ENCODE data around the gene ITGB8.

The ITGB8 gene

GRCh38 chr7:20330928-20331909, 519 bp downstream of the ITGB8 start:
- no peak for DNase-seq (ENCODE audit: low read depth, low spot score)
- H3K4me3 ChIP-seq (ENCODE audit: low read length), result no peak overlapping the region

- no peak for DNase-seq (ENCODE audit: low read depth, low spot score)
- no peak overlapping the region for H3K4me3 ChIP-seq (ENCODE audit: low read length)
These were observed 1.5 kb downstream of the ITGB8 start for GRCh38 chr7:20331910-20332813.

DNA sequence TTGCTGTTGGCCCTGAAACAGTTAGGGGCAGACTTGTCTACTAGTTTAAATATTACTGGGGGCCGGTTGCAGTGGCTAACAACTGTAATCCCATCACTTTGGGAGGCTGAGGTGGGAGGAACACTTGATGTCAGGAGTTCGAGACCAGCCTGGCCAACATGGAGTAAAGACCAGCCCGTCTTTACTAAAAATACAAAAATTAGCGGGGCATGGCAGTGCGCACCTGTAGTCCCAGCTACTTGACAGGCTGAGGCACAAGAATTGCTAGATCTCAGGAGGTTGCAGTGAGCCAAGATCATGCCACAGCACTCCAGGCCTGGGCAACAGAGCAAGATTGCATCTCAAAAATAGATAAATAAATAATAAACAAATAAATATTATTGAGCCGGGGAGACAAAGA, 7.6 kb downstream of the ITGB8 start:
- no peak overlapping the region for H3K4me3 ChIP-seq (ENCODE audit: low read length)
- DNase-seq (ENCODE audit: low read depth, low spot score), result no peak

GRCh38 chr7:20340839-20341238, 10.1 kb downstream of the ITGB8 start:
- H3K4me3 ChIP-seq (ENCODE audit: low read length), result no peak overlapping the region
- DNase-seq (ENCODE audit: low read depth, low spot score), result no peak

DNA sequence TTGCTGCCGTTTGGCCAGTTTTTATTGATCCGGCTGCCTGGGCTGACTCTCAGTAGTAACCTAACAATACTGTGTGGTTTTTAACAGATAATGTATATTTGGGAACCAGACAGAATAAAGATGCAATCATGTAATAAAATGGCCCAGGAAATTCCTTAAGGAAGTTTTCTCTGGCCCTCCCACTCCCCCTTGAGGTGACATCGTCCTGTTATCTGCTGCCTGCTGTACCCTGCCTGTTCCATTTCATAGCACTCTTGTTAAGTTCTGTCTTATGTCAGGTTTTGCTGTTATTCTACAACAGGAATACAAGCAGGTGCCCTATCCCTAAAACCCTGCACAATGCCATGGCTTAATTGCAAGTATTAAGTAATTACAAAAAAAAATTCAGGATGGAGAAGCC, 12.5 kb downstream of the ITGB8 start:
- DNase-seq (ENCODE audit: low read depth, low spot score), result no peak
- no peak overlapping the region for H3K4me3 ChIP-seq (ENCODE audit: low read length)

DNA sequence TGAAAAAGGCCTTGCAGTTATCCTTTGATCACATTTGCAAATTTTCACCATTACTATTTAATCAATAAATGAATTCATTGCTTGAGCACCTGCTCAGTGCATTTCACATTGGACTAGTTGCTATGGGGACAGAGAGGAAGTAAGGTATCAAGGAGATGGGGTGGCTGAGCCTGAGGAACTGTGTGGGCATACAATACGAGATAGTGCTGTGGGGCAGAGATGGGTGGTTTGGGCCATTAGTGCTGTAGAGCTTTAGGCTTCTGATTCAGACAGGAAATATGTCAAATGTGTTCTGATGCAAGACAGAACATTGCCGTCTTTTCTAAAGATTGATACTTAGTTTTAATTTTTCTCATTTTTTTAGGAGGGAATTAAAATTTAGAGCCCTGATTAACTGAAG, 13.2 kb downstream of the ITGB8 start:
- no peak overlapping the region for H3K4me3 ChIP-seq (ENCODE audit: low read length)
- DNase-seq (ENCODE audit: low read depth, low spot score), result no peak

GRCh38 chr7:20344396-20344795, 13.7 kb downstream of the ITGB8 start:
- no peak for DNase-seq (ENCODE audit: low read depth, low spot score)

GRCh38 chr7:20346577-20346976, 15.9 kb downstream of the ITGB8 start:
- no peak overlapping the region for H3K4me3 ChIP-seq (ENCODE audit: low read length)
- no peak for DNase-seq (ENCODE audit: low read depth, low spot score)

More at GRCh38 chr7:20344396-20344795, 13.7 kb downstream of the ITGB8 start:
- no peak overlapping the region for H3K4me3 ChIP-seq (ENCODE audit: low read length)

DNA sequence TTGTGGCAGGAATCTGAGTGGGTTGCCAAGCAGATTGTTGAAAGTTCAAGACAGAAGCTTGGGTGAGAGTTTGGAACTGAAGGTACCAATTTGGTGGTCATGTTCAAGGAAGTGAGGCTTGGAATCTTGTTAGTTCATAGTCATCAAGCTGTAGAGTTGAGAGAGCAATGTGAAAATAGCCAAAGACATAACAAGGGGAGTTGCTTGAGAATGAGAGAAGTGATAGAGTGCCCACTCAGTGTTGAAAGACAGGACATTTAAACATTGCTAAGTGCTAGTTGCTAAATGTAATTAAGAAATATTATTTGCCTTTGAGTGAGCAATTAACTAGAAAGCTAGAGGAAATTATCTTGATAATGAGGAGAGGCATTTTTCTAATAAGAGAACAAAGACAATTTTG, 17.0 kb downstream of the ITGB8 start:
- no peak for DNase-seq (ENCODE audit: low read depth, low spot score)
- no peak overlapping the region for H3K4me3 ChIP-seq (ENCODE audit: low read length)

GRCh38 chr7:20348125-20348807, 17.6 kb downstream of the ITGB8 start:
- DNase-seq (ENCODE audit: low read depth, low spot score), result no peak
- no peak overlapping the region for H3K4me3 ChIP-seq (ENCODE audit: low read length)

GRCh38 chr7:20350518-20350951, 19.8 kb downstream of the ITGB8 start:
- no peak overlapping the region for H3K4me3 ChIP-seq (ENCODE audit: low read length)
- no peak for DNase-seq (ENCODE audit: low read depth, low spot score)

DNA sequence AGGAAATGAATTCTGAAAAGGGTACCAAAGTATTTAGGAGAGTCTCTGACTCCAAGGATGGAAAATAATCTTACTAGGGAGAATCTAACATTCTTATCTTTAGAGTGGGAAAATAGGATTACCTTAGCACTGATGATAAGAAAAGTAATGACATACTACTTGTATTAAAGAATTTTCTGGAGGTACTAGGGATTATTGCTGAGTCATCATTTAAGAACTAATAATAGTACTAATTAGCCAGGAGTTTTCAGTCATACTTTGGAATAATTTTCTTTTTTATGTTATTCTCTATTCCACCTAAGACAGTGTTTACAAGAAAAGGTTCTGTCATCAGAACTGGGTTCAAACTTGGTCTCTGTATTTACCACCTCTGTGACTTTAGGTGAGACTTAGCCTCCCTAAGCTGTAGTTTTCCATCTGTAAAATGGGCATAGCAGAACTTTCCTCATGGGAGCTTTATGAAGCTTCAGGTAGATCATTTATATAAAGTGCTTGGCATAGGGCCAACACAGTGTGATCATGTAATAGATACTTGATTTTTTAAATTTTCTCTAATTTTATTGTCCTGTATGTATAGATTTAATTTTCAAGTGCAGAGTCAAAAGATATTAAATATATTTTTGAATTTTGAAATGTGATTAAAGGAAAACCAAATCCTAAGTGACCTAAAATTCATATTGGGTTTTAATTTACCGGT, 20.4 kb downstream of the ITGB8 start:
- H3K4me3 ChIP-seq (ENCODE audit: low read length), result no peak overlapping the region
- DNase-seq (ENCODE audit: low read depth, low spot score), result no peak

GRCh38 chr7:20351901-20352300, 21.2 kb downstream of the ITGB8 start:
- DNase-seq (ENCODE audit: low read depth, low spot score), result no peak
- H3K4me3 ChIP-seq (ENCODE audit: low read length), result no peak overlapping the region

DNA sequence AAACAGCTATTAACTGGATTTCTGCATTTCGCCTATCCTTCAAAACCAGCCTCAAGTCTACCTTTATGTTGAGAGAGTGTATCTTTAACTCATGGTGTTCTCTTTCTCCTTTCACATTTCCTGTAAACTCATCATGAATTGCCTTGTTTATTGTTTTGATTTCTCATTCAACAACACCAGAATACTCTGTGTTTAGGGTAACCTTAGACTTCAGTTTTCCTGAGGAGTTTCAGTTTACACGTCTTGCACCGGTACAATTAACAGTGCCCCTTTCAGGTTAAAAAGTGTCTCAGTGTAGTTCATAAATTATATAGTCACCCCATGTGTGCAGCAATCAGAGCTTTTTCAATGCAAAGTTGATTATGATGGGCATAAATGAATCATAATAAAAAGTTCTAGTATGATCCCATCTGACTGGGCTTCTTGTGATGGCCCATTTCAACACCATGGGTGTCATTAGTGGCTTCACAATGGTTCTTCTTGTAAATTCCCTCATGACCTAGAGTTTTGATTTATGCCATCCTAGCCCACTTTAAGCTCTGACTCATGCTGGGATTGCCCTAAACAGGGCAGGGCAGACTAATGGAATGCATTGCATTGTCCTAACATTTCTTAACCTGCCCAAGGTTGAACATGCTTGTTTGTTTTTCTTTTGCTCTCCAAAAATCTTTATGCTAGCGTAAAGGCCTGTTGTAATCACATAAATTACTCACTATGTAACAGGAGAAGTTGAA, 22.0 kb downstream of the ITGB8 start:
- H3K4me3 ChIP-seq (ENCODE audit: low read length), result no peak overlapping the region
- DNase-seq (ENCODE audit: low read depth, low spot score), result no peak

- no peak overlapping the region for H3K4me3 ChIP-seq (ENCODE audit: low read length)
- DNase-seq (ENCODE audit: low read depth, low spot score), result no peak
These were observed 24.2 kb downstream of the ITGB8 start for GRCh38 chr7:20354610-20355528.

DNA sequence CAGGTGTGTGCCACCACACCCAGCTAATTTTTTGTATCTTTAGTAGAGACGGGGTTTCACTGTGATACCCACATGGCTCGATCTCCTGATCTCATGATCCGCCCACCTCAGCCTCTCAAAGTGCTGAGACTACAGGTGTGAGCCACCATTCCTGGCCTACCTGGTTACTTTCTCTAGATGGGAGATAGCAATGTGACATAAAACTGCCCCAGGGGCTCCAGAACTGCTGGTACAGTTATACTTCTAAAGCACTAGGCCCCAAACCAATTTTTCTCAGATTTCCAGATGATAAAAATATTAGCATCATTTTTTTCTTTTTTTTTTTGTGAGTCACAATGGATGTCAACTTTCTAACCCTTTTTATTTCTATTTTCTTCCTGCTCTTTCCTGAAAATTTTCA, 27.4 kb downstream of the ITGB8 start:
- no peak overlapping the region for H3K4me3 ChIP-seq (ENCODE audit: low read length)

GRCh38 chr7:20358762-20359282, 28.1 kb downstream of the ITGB8 start:
- no peak overlapping the region for H3K4me3 ChIP-seq (ENCODE audit: low read length)
- no peak for DNase-seq (ENCODE audit: low read depth, low spot score)

More for the DNA sequence above, 27.4 kb downstream of the ITGB8 start:
- DNase-seq (ENCODE audit: low read depth, low spot score), result no peak

Data from Jurkat, Clone E6-1 (cell line).